ENCODE data around the gene FARS2.

- TF ChIP-seq CTCF (conservative IDR thresholded peaks at IDR 0.05; ENCODE audit: low read length), result no peak
- TF ChIP-seq EZH2phosphoT487 (IDR thresholded peaks at IDR 0.05; ENCODE audit: borderline replicate concordance, low read depth, low read length), result no peak
These were observed 502.6 kb downstream of the FARS2 start for GRCh38 chr6:5763871-5764270.
